T-helper 1 cell treated with Interleukin-12 subunit alpha and Interleukin-12 subunit beta and Interleukin-4 antibody, amounts not matched to agents 30 ng/mL and 1 ng/mL, for 36 hours (primary cell): ENCODE results near the gene ADAMTSL5. TPM values are rescaled to one million over a fixed set of nuclear protein-coding genes. Genes with fewer than 3 reads are reported as not detected.
"Not testable (repeated sequence)": the region's sequence is repeated elsewhere in the genome, so short reads cannot be mapped to it uniquely, and the experiment has no call there.

ENCODE experiments used
- intact Hi-C: fragments of 100-400 bp; cut with micrococcal nuclease; formaldehyde crosslinking; loops from one replicate; pipeline ENCODE4 v1.15.1; 2024
- total RNA-seq: library from RNA; stranded (reverse); gene quantifications from 2 replicates; pipeline ENCODE4 v1.2.3, GENCODE V29; 2022

ADAMTSL5 gene, protein sequence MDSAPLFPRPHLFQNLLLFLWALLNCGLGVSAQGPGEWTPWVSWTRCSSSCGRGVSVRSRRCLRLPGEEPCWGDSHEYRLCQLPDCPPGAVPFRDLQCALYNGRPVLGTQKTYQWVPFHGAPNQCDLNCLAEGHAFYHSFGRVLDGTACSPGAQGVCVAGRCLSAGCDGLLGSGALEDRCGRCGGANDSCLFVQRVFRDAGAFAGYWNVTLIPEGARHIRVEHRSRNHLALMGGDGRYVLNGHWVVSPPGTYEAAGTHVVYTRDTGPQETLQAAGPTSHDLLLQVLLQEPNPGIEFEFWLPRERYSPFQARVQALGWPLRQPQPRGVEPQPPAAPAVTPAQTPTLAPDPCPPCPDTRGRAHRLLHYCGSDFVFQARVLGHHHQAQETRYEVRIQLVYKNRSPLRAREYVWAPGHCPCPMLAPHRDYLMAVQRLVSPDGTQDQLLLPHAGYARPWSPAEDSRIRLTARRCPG
- total RNA-seq: 2.5 and 3.2 TPM in 2 replicates

- intact Hi-C loops: loop anchor here (2.0 kb wide), 1 partner anchor 68 kb away; no protein-coding TSS in a partner anchor
Measured at GRCh38 chr19:1512671-1513498, at the start of gene ADAMTSL5. Gene ADAMTSL5 (minus strand): TSS chr19:1513019. CDS start chr19:1510943, 2,076 bp downstream.

DNA sequence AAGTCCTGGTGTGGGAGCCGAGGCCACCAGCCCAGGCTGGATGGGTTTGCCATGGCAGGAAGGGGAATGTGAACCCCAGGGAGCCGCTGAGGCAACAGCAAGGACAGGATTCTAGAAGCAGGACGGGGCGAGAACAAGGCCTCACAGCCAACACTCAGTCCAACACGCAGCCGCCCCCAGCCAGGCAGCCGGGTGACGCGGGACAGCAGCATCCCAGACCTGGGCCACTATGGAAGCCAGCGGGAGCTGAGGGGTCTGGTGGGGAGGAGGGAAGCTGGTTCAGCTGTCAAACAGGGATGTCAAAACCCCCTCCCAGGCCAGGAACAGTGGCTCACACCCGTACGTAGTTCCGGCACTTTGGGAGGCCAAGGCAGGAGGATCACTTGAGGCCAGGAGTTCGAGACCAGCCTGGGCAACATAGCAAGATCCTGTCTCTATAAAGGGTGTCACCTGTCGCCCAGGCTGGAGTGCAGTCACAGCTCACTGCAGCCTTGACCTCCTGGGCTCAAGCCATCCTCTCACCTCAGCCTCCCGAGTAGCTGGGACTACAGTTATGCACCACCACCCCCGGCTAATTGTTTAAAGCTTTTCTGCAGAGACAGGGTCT lies 48.5 kb upstream of the ADAMTSL5 start:
- intact Hi-C loops: no loop called here

- intact Hi-C loops: no loop called here
Measured at GRCh38 chr19:1560286-1560882, 47.6 kb upstream of the ADAMTSL5 start.

DNA sequence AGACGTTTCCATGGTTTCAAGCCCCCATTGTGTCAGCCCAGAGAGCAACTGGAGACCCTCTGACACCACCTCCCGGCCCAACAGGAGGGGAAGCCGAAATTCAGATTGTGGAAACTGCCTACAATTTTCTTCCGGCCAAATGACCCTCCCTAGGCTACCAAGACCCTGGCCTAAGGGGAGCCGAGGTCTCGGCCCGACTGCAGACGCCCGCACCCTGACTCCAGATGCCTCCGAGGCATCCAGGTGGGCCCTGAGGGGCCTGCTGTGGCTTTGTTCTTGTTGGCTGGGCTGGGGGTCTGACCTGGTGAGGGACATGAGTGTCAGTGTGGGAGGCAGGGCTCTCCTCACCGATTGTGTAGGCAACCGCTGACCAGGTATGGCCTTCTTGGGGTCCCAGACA lies 45.7 kb upstream of the ADAMTSL5 start:
- intact Hi-C loops: no loop called here

- intact Hi-C loops: no loop called here
Measured at GRCh38 chr19:1556390-1557070, 43.7 kb upstream of the ADAMTSL5 start.

GRCh38 chr19:1555487-1556389 lies 42.9 kb upstream of the ADAMTSL5 start:
- intact Hi-C loops: no loop called here

DNA sequence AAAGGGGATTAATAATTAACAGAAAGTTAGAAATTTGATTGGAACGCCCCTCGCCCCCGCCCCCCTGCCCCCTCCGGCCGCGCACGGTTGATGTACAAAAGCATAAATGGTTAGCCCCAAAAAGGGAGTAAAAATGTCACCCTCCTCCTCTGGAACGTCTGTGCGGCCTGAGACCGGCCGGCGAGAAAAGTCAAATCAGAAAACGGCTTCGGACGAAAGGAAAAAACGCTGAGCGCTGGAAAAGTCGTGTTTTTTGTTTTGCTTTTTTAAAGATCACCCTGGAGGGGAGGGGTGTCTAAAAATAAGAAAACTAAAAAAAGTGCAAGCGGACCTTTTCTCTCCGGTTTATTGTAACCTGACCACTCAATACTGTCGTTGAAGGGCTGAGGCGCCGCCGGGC lies 42.1 kb upstream of the ADAMTSL5 start:
- intact Hi-C loops: no loop called here

- intact Hi-C loops: no loop called here
Measured at GRCh38 chr19:1553415-1553814, 40.6 kb upstream of the ADAMTSL5 start.

DNA sequence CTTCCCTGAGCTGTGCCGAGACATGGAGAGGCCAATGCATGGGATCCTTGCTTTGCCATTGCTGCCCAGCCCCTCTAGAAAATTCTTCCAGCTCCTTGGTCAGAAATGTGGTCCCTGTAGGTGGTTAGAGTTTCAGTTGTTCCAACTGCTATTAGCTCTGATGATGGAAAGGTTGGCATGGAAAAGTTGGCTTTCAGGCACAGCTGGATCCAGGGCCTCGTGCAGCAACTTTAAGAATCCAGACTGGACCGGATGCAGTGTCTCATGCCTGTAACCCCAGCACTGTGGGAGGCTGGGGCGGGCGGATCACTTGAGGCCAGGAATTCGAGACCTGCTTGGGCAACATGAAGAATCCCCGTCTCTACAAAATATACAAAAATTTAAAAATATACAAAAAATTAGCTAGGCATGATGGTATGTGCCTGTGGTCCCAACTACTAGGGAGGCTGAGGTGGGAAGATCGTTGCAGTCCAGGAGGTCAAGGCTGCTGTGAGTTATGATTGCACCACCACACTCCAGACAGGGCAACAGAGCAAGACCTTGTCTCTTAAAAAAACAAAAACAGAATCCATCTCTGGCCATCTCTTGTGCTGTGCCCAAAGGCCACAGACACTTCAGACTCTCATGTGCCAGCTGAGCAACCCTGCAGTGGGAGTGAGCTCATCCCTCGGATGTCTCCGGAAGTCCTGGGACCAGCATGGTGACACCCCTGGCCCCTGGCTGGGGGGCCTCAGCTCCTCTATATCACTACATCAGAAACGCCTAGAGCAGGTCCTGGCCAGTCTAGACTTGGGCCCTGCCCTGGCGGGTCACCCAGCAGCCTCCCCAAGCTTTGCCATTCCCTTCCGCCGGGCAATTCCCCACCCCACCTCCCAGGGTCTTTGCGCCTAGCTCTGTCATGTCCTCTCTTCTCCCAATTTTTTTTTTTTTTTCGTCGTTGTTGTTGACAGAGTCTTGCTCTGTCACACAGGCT lies 38.5 kb upstream of the ADAMTSL5 start:
- intact Hi-C loops: no loop called here

GRCh38 chr19:1549332-1549945 lies 36.6 kb upstream of the ADAMTSL5 start:
- intact Hi-C loops: no loop called here

DNA sequence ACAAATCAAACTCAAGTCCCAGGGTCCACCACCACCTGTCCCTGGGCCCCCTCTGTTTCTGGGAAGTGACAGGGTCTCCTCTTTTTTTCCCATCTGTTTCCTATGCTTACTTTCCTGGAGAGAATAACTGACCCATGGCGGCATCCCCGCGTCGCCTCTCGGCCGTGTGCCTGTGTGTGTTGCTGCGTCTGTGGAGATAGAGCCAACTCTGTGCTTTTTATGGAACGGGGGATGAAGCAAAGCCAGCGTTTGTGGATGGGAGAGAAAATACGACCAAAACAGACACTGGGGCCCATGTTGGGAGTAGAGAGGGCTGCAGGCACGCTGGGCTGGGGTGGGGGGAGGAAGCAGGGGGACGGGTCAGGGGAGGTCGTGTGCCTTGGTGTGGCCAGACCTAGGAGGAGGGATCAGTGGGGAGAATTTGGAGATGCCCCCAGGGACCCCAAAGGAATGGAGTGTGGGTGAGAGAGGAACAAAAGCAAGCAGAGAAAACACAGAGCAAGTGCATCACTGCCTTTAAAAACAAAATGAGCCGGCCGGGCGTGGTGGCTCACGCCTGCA lies 27.6 kb upstream of the ADAMTSL5 start:
- intact Hi-C loops: no loop called here

- intact Hi-C loops: not testable (repeated sequence)
Measured at GRCh38 chr19:1539749-1540148, 26.9 kb upstream of the ADAMTSL5 start.

DNA sequence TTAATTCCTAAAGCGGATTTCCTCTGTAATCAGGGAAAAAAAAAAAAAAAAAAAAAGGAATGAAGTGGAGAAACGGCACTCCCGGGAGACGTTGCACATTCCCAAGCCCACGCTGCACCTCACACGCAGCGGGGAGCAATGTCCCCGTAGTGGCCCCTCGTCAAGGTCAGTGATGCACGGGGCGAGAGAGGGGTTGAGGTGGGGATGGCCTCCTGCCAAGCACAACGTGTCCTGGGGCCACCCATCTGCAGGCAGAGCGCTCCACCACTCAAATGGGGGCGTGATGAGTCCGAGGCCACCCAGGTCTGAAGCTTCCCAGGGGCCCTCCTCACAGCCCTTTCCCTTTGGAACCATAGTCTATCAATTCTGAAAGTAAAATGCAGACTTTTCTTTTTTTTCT lies 26.2 kb upstream of the ADAMTSL5 start:
- intact Hi-C loops: no loop called here

- intact Hi-C loops: not testable (repeated sequence)
Measured at GRCh38 chr19:1535699-1536098, 22.9 kb upstream of the ADAMTSL5 start.

GRCh38 chr19:1534972-1535371 lies 22.2 kb upstream of the ADAMTSL5 start:
- intact Hi-C loops: no loop called here

GRCh38 chr19:1533510-1534150 lies 20.8 kb upstream of the ADAMTSL5 start:
- intact Hi-C loops: no loop called here

DNA sequence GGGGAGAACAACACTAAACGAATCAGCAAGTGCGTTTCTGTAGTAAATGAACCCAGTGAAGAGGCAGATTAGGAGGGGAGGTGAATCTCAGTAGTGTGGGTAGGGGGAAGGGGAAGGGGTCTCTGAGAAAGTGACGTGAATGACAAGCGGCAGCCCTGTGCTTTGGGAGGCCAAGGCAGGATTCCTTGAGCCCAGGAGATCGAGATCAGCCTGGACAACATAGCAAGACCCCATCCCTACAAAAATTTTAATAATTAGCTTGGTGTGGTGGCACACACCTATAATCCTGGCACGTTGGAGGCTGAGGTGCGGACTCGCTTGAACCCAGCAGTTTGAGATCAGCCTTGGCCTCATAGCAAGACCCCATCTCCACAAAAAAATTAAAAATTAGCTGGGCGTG lies 19.2 kb upstream of the ADAMTSL5 start:
- intact Hi-C loops: no loop called here
